Lower lobe of right lung (tissue), 2 donors: Measurements from ENCODE around the gene GDI1. TPM values are rescaled to one million over a fixed set of nuclear protein-coding genes. Genes with fewer than 3 reads are reported as not detected.
A peak's percentile ranks its signal among the peaks of the same experiment; 100 is the strongest.

Experiments used
- ATAC-seq, 2 donors: fragments of 200-7000 bp; cut with Tn5 transposase; one replicate each; pipeline ENCODE4 v1.9.1; 2020 to 2022; ENCODE audit warnings: mild to moderate bottlenecking in 2 of 2, moderate library complexity in 2 of 2
- DNase-seq: peaks from one replicate; pipeline ENCODE4 v3.0.0-alpha.2; 2020
- H3K27ac ChIP-seq: fragments of 200-600 bp; one replicate; pipeline ENCODE4 v1.8.0; 2022
- H3K27me3 ChIP-seq: fragments of 200-600 bp; one replicate; pipeline ENCODE4 v1.8.0; 2022; ENCODE audit warnings: low read depth
- H3K36me3 ChIP-seq: fragments of 200-600 bp; one replicate; pipeline ENCODE4 v1.8.0; 2022; ENCODE audit warnings: mild to moderate bottlenecking
- H3K4me1 ChIP-seq: fragments of 200-600 bp; one replicate; pipeline ENCODE4 v1.8.0; 2022
- H3K4me3 ChIP-seq: fragments of 200-600 bp; one replicate; pipeline ENCODE4 v1.8.0; 2022; ENCODE audit warnings: mild to moderate bottlenecking
- H3K9me3 ChIP-seq: fragments of 200-600 bp; one replicate; pipeline ENCODE4 v1.8.0; 2022
- intact Hi-C: fragments of 100-400 bp; cut with DNase I; formaldehyde crosslinking; loops from one replicate; pipeline ENCODE4 v1.11.0; 2022
- total RNA-seq: library from RNA; stranded (reverse); fragmentation: NEBNext Ultra II Directional; extraction: Animal tissue kit (Norgen Biotek cat#: 25700); gene quantifications from one replicate; pipeline ENCODE4 v1.2.1, GENCODE V29; 2021
- TF ChIP-seq, protein P1 (sequence below): fragments of 200-600 bp; IDR thresholded peaks from one replicate; pipeline ENCODE4 v1.8.0; 2022; ENCODE audit warnings: antibody characterized with exemption, mild to moderate bottlenecking
- donor health status: DM: no; HTN: yes; CAD: no; lungs with severe emphysema.

The GDI1 gene
- total RNA-seq, 1 donor from 2014 or later = 111 TPM

- H3K4me1 ChIP-seq = no peaks in the 10 kb centered on the region
- DNase-seq = peak; percentile 60
- intact Hi-C loops = no loop called here
- ATAC-seq = peak; percentile 79 to 88
- TF ChIP-seq, protein P1, sequence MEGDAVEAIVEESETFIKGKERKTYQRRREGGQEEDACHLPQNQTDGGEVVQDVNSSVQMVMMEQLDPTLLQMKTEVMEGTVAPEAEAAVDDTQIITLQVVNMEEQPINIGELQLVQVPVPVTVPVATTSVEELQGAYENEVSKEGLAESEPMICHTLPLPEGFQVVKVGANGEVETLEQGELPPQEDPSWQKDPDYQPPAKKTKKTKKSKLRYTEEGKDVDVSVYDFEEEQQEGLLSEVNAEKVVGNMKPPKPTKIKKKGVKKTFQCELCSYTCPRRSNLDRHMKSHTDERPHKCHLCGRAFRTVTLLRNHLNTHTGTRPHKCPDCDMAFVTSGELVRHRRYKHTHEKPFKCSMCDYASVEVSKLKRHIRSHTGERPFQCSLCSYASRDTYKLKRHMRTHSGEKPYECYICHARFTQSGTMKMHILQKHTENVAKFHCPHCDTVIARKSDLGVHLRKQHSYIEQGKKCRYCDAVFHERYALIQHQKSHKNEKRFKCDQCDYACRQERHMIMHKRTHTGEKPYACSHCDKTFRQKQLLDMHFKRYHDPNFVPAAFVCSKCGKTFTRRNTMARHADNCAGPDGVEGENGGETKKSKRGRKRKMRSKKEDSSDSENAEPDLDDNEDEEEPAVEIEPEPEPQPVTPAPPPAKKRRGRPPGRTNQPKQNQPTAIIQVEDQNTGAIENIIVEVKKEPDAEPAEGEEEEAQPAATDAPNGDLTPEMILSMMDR = no peak
- peak within 1 kb of the TSS; percentile 56 for H3K27ac ChIP-seq
- H3K36me3 ChIP-seq = peaks cover 10% of the 10 kb centered on the region
- peak within 1 kb of the TSS; percentile 68 for H3K4me3 ChIP-seq
- H3K27me3 ChIP-seq = no peaks in the 10 kb centered on the region
- no peaks in the 10 kb centered on the region for H3K9me3 ChIP-seq
These were observed 21.4 kb downstream of the GDI1 start, which contains the start of gene PLXNA3 for GRCh38 chrX:154458116-154458953. PLXNA3 (plus strand) TSS chrX:154458281; CDS start chrX:154460184, 1,903 bp downstream.

DNA sequence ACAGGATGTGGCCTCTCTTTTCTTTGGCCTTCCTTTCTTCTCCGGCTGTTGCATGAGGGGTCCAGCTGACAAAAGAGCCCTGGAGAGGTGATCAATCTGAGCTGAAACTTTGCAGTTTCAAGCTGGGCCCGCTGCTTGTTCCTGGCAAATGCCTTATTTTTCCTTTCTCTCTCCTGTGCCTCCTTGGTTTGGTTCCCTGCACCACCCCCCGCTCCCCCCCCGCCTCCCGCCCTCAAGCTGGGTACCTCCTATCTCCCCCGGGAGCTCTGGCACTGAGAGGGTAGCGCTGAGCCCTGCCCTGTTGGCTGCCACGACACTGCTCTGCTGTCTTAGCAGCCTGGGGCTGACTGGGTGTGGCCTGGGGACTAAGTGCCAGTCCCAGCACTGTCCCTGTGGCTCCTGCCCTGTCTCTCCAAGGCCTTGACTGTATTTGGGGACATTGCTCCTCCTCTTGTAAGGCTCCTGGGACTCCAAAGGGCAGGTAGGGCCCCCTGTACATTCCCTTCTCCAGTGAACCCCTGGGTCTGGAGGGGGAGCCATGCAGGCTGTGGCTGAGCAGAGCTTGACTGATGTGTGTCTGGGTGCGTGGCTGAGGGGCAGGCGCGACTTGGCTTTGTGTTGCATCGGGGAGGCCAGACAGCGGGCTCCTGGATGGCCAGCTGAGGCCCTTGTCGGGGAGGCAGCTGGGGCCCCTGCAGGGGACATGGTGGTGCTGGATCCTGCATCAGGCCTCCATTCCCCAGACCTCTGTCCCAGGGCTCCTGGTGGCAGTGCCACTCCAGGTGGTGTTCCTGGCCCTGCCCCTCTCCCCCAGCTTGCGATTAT lies 22.2 kb downstream of the GDI1 start:
- no peaks in the 10 kb centered on the region for H3K9me3 ChIP-seq
- peak overlapping the region; percentile 68 for H3K4me3 ChIP-seq
- ATAC-seq (peak; percentile 72 to 77), DNase-seq (peak; percentile 55)
- no peaks in the 10 kb centered on the region for H3K4me1 ChIP-seq
- H3K36me3 ChIP-seq = peaks cover 17% of the 10 kb centered on the region
- intact Hi-C loops = no loop called here
- TF ChIP-seq, protein P1 = no peak
- H3K27me3 ChIP-seq = no peaks in the 10 kb centered on the region
- H3K27ac ChIP-seq = peak overlapping the region; percentile 56

- H3K27me3 ChIP-seq = no peaks in the 10 kb centered on the region
- H3K36me3 ChIP-seq = peaks cover 23% of the 10 kb centered on the region
- no peak for ATAC-seq
- intact Hi-C loops = no loop called here
- H3K27ac ChIP-seq = no peak overlapping the region
- DNase-seq = no peak
- no peaks in the 10 kb centered on the region for H3K4me1 ChIP-seq
- H3K9me3 ChIP-seq = no peaks in the 10 kb centered on the region
- H3K4me3 ChIP-seq = peak overlapping the region; percentile 68
- TF ChIP-seq, protein P1 = no peak
These were observed 22.9 kb downstream of the GDI1 start for GRCh38 chrX:154459832-154460231.

DNA sequence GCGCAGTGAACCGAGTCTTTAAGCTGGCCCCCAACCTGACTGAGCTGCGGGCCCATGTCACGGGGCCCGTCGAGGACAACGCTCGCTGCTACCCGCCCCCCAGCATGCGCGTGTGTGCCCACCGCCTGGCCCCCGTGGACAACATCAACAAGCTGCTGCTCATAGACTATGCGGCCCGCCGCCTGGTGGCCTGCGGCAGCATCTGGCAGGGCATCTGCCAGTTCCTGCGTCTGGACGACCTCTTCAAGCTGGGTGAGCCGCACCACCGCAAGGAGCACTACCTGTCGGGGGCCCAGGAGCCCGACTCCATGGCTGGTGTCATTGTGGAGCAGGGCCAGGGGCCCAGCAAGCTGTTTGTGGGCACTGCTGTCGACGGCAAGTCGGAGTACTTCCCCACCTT lies 23.4 kb downstream of the GDI1 start:
- Histone ChIP-seq H3K4me3 (no peak overlapping the region), H3K27me3 (no peaks in the 10 kb centered on the region), H3K9me3 (no peaks in the 10 kb centered on the region), H3K27ac (no peak overlapping the region), H3K36me3 (peaks cover 24% of the 10 kb centered on the region), H3K4me1 (no peaks in the 10 kb centered on the region)
- intact Hi-C loops = no loop called here
- TF ChIP-seq, protein P1 = no peak
- no peak for ATAC-seq
- DNase-seq = no peak

GRCh38 chrX:154462396-154462795 lies 25.4 kb downstream of the GDI1 start:
- DNase-seq (no peak), ATAC-seq (no peak)
- H3K4me3 ChIP-seq = no peak overlapping the region
- no peaks in the 10 kb centered on the region for H3K27me3 ChIP-seq
- intact Hi-C loops = no loop called here
- no peaks in the 10 kb centered on the region for H3K4me1 ChIP-seq
- H3K27ac ChIP-seq = no peak overlapping the region
- peaks cover 37% of the 10 kb centered on the region for H3K36me3 ChIP-seq
- no peaks in the 10 kb centered on the region for H3K9me3 ChIP-seq
- TF ChIP-seq, protein P1 = no peak
